Left ventricle myocardium superior (tissue), 1 donor: ENCODE data around the gene TM4SF5. TPM values are rescaled to one million over a fixed set of nuclear protein-coding genes. Genes with fewer than 3 reads are reported as not detected.
"Not testable (repeated sequence)": the region's sequence is repeated elsewhere in the genome, so short reads cannot be mapped to it uniquely, and the experiment has no call there.

Source experiments
- ATAC-seq: fragments of 200-7000 bp; cut with Tn5 transposase; one replicate; pipeline ENCODE4 v1.9.1; 2020; ENCODE audit warnings: mild to moderate bottlenecking, moderate library complexity
- DNase-seq: peaks from one replicate; pipeline ENCODE4 v3.0.0-alpha.2; 2020
- intact Hi-C: fragments of 100-400 bp; cut with micrococcal nuclease; formaldehyde crosslinking; loops from one replicate; pipeline ENCODE4 v1.11.0; 2022
- total RNA-seq: library from RNA; stranded (reverse); fragmentation: NEBNext Ultra II Directional; extraction: Animal tissue kit (Norgen Biotek cat#: 25700); gene quantifications from one replicate; pipeline ENCODE4 v1.2.1, GENCODE V29; 2021
- donor health status: DM: no; HTN: yes; CAD: no; lungs with severe emphysema.

Gene TM4SF5
- total RNA-seq, 1 donor from 2014 or later = not detected

DNA sequence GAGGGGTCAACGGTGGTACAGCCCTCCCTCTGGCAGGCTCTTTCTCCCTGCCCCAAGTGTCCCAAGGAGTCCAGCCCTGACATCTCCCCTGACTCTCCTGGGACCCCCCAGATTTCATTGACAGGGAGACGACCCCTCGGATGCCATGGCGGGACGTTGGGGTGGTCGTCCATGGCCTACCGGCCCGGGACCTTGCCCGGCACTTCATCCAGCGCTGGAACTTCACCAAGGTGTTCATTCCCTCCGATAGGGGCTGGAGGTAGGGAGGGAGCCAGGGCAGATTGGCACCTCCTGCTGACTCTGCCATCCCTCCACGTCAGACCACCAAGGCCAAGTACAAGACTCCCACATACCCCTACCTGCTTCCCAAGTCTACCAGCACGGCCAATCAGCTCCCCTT is 45.1 kb downstream of the TM4SF5 start:
- intact Hi-C loops = no loop called here
- no peak for ATAC-seq
- DNase-seq = no peak

DNA sequence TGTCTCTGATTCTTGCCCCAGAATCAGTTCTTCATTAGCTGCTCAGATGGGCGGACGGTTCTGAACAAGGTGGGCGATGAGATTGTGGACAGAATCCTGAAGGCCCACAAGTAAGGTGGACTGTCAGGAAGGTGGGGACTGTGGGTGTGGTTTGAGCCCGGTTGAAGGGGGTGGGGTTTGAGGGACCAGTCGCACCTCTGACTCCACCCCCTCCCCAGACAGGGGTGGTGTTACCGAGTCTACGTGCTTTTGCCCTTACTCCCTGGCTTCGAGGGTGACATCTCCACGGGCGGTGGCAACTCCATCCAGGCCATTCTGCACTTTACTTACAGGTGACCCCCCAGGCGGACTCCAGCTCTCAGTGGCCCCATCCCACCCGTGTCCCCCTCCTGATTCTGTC is 46.6 kb downstream of the TM4SF5 start:
- ATAC-seq (no peak), DNase-seq (no peak)
- intact Hi-C loops = no loop called here

DNA sequence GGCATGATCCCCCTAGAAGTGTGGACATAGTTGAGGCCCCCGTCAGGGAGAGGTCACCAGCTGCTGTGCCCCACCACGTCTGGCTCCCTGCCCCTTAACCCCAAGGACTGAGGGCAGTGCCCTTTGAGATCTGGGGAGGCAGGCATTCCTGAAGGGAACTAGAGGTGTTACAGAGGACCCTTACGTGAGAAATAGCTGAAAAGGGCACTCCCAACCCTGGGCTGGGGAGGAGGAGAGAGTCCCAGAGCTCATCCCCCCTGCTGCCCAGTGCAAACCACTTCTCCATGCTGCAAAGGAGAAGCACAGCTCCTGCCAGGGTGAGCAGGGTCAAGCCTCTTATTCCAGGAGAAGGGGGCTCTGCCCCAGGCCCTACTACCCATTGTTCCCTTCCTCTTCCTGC is 51.1 kb downstream of the TM4SF5 start:
- ATAC-seq (no peak), DNase-seq (no peak)
- intact Hi-C loops = no loop called here

DNA sequence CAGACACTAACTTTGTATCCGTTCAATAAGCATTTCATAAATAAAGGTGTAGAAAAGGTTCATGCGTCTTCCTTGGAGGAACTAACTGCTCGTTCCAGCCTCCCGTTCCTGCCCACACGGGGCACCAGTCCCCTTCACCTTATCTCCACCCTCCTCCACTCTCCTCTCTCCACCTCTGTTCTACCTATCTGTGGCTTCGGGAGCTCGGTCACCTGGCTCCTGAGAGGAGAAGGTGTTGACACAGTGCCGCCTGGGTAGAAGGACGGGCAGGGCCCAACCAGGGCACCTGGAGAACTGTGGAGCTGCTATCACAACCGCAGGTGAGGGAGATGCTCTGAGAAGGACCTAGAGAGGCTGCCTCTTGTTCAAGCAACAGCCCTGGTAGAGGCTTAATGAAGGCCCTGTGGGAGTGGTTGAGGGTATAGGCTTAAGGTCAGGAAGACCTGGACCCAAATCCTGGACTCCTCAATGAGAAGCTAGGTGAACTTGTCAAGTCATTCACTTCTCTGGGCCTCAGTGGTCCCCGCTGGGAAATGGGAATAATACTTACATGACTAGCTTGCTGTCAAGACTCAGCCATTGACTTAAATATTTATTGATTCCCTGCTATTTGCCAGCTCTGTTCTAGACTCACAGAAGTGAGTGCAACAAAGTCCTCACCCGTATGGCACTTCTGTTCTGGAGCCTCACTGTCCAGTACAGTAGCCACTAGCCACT is 51.8 kb downstream of the TM4SF5 start:
- no peak for DNase-seq
- intact Hi-C loops = no loop called here
- ATAC-seq = no peak

DNA sequence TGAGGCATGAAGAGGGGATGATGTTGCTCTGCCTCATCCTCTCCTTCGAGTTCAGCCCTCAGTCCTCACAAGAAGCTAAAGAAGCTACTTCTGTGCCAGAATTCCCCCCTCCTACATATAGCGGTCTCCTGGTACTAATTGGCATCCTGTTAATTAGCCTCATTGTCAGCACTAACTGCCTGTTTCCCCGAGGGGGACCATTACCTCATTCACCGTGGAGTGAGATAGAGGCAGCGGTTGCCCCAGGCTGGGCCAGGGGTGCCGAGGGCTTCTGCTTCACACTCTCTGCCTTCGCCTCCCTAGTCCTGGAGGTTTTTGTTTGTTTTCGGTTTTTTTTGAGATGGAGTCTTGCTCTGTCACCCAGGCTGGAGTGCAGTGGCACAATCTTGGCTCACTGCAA is 55.7 kb downstream of the TM4SF5 start:
- no peak for DNase-seq
- ATAC-seq = no peak
- intact Hi-C loops = no loop called here

DNA sequence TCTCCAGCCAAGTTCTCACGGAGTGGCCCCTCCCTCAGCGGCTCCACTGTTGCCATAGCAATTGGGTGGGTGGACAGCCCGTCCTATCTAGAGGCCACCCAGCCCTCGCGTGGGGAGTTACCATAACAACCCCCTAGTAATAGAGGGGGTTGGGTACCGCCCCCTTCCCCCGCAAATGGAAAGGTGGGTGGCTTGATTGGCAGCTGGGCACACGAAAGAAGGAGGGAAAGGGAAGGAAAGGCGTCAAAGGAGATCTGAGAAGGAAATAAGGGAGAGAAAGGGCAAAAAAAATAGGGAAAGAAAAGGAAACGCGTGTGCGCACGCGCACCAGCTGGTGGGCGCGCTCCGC is 61.1 kb downstream of the TM4SF5 start:
- peak; percentile 6 for ATAC-seq

More for the DNA sequence above, 61.1 kb downstream of the TM4SF5 start:
- DNase-seq, intact Hi-C loops: not testable (repeated sequence)

Other genes with a start within 250 kb of the TM4SF5 start
- 18.5 TPM for gene MYBBP1A, start 216.5 kb upstream of the TM4SF5 start, total RNA-seq
- 0.22 TPM for gene GGT6, start 211.3 kb upstream of the TM4SF5 start, total RNA-seq
- 47.4 TPM for gene SMTNL2, start 187.4 kb upstream of the TM4SF5 start, total RNA-seq
- gene ALOX15, start 130.2 kb upstream of the TM4SF5 start, total RNA-seq = 4.5 TPM
- gene PELP1, start 67.7 kb upstream of the TM4SF5 start, total RNA-seq = 36.8 TPM
- gene ARRB2, start 61.3 kb upstream of the TM4SF5 start, total RNA-seq = 35.0 TPM
- gene MED11, start 40.5 kb upstream of the TM4SF5 start, total RNA-seq = 18.0 TPM
- gene ZMYND15, start 32.1 kb upstream of the TM4SF5 start, total RNA-seq = 0.20 TPM
- gene CXCL16, start 32.0 kb upstream of the TM4SF5 start, total RNA-seq = 3.5 TPM
- gene VMO1, start 14.5 kb downstream of the TM4SF5 start, total RNA-seq = 0.69 TPM
- gene GLTPD2, start 17.1 kb downstream of the TM4SF5 start, total RNA-seq = not detected
- gene PSMB6, start 24.3 kb downstream of the TM4SF5 start, total RNA-seq = 199 TPM
- gene PLD2, start 35.3 kb downstream of the TM4SF5 start, total RNA-seq = 13.3 TPM
- gene MINK1, start 61.5 kb downstream of the TM4SF5 start, total RNA-seq = 52.2 TPM
- gene C17orf107, start 127.7 kb downstream of the TM4SF5 start, total RNA-seq = 0.64 TPM
- 0.50 TPM for gene CHRNE, start 131.2 kb downstream of the TM4SF5 start, total RNA-seq
- gene GP1BA, start 160.4 kb downstream of the TM4SF5 start, total RNA-seq = not detected
- gene SLC25A11, start 168.2 kb downstream of the TM4SF5 start, total RNA-seq = 246 TPM
- gene RNF167, start 168.4 kb downstream of the TM4SF5 start, total RNA-seq = 104 TPM
- gene PFN1, start 176.6 kb downstream of the TM4SF5 start, total RNA-seq = 193 TPM
- gene ENO3, start 179.2 kb downstream of the TM4SF5 start, total RNA-seq = 670 TPM
- 151 TPM for gene SPAG7, start 195.9 kb downstream of the TM4SF5 start, total RNA-seq
- 35.9 TPM for gene CAMTA2, start 215.8 kb downstream of the TM4SF5 start, total RNA-seq
- gene INCA1, start 225.6 kb downstream of the TM4SF5 start, total RNA-seq = 3.2 TPM
- gene KIF1C, start 226.1 kb downstream of the TM4SF5 start, total RNA-seq = 747 TPM